Measurements from ENCODE around the gene TEX19.

TEX19 gene

GRCh38 chr17:82400206-82400605 is 41.2 kb downstream of the TEX19 start:
- no peak overlapping the region for H3K4me3 ChIP-seq (ENCODE audit: control insufficient read depth, low read depth, low read length)
- TF ChIP-seq CTCF (IDR thresholded peaks at IDR 0.05; ENCODE audit: control insufficient read depth, insufficient read depth, low read depth, low read length, missing control alignments) = no peak
- no peak for DNase-seq (ENCODE audit: low read depth)

- H3K4me3 ChIP-seq (ENCODE audit: control insufficient read depth, low read depth, low read length) = no peak overlapping the region
- DNase-seq (ENCODE audit: low read depth) = no peak
Measured at GRCh38 chr17:82400830-82401229, 41.8 kb downstream of the TEX19 start.

GRCh38 chr17:82402865-82403264 is 43.8 kb downstream of the TEX19 start:
- H3K4me3 ChIP-seq (ENCODE audit: control insufficient read depth, low read depth, low read length) = no peak overlapping the region
- TF ChIP-seq CTCF (IDR thresholded peaks at IDR 0.05; ENCODE audit: control insufficient read depth, insufficient read depth, low read depth, low read length, missing control alignments) = no peak
- DNase-seq (ENCODE audit: low read depth) = no peak

More at GRCh38 chr17:82400830-82401229, 41.8 kb downstream of the TEX19 start:
- no peak for TF ChIP-seq CTCF (IDR thresholded peaks at IDR 0.05; ENCODE audit: control insufficient read depth, insufficient read depth, low read depth, low read length, missing control alignments)

- DNase-seq (ENCODE audit: low read depth) = no peak
- no peak overlapping the region for H3K4me3 ChIP-seq (ENCODE audit: control insufficient read depth, low read depth, low read length)
- no peak for TF ChIP-seq CTCF (IDR thresholded peaks at IDR 0.05; ENCODE audit: control insufficient read depth, insufficient read depth, low read depth, low read length, missing control alignments)
Measured at GRCh38 chr17:82403662-82404660, 44.9 kb downstream of the TEX19 start.

- no peak for TF ChIP-seq CTCF (IDR thresholded peaks at IDR 0.05; ENCODE audit: control insufficient read depth, insufficient read depth, low read depth, low read length, missing control alignments)
- H3K4me3 ChIP-seq (ENCODE audit: control insufficient read depth, low read depth, low read length) = no peak overlapping the region
- DNase-seq (ENCODE audit: low read depth) = no peak
Measured at GRCh38 chr17:82405051-82405450, 46.0 kb downstream of the TEX19 start.

GRCh38 chr17:82406131-82406671 is 47.2 kb downstream of the TEX19 start:
- DNase-seq (ENCODE audit: low read depth) = no peak
- TF ChIP-seq CTCF (IDR thresholded peaks at IDR 0.05; ENCODE audit: control insufficient read depth, insufficient read depth, low read depth, low read length, missing control alignments) = no peak

More at GRCh38 chr17:82406131-82406671, 47.2 kb downstream of the TEX19 start:
- no peak overlapping the region for H3K4me3 ChIP-seq (ENCODE audit: control insufficient read depth, low read depth, low read length)
